Colonic mucosa (tissue), 4 donors: ENCODE results near the gene FBXL7. TPM values are rescaled to one million over a fixed set of nuclear protein-coding genes. Genes with fewer than 3 reads are reported as not detected.

Source experiments
- DNase-seq: peaks from one replicate; pipeline ENCODE4 v3.0.0-alpha.2; 2020
- H3K27ac ChIP-seq: fragments of 200-600 bp; one replicate; pipeline ENCODE4 v1.8.0; 2021
- H3K27me3 ChIP-seq: fragments of 200-600 bp; one replicate; pipeline ENCODE4 v1.8.0; 2021
- H3K36me3 ChIP-seq: fragments of 200-600 bp; one replicate; pipeline ENCODE4 v1.8.0; 2021
- H3K4me1 ChIP-seq: fragments of 200-600 bp; one replicate; pipeline ENCODE4 v1.8.0; 2021; ENCODE audit warnings: mild to moderate bottlenecking
- H3K4me3 ChIP-seq: fragments of 200-600 bp; one replicate; pipeline ENCODE4 v1.8.0; 2021
- H3K9ac ChIP-seq, 2 donors: one replicate each; pipeline ENCODE4 v1.7.0; 2013; ENCODE audit warnings: control low read depth in 2 of 2, low read depth in 2 of 2, low read length in 2 of 2
- H3K9me3 ChIP-seq: fragments of 200-600 bp; one replicate; pipeline ENCODE4 v1.8.0; 2021
- intact Hi-C: fragments of 100-400 bp; cut with DNase I; formaldehyde crosslinking; loops from one replicate; pipeline ENCODE4 v1.14.1; 2022
- total RNA-seq, 2 donors: library from RNA; stranded (reverse); fragmentation: NEBNext Ultra II Directional in 1 of 2; extraction: Animal tissue kit (Norgen Biotek cat#: 25700) in 1 of 2; gene quantifications; one replicate each; pipeline ENCODE4 v1.2.1, GENCODE V29; 2021
- TF ChIP-seq, protein P1 (sequence below): fragments of 200-600 bp; IDR thresholded peaks from one replicate; pipeline ENCODE4 v1.8.0; 2022; ENCODE audit warnings: antibody characterized with exemption, mild to moderate bottlenecking
- donor health status: healthy.
- donor health status: DM: no; HTN: no; CAD: no.
- donor health status: DM: no; HTN: no; CAD: no.

The FBXL7 gene
- total RNA-seq, 2 donors from 2014 or later, result 1.6 to 3.0 TPM

DNA sequence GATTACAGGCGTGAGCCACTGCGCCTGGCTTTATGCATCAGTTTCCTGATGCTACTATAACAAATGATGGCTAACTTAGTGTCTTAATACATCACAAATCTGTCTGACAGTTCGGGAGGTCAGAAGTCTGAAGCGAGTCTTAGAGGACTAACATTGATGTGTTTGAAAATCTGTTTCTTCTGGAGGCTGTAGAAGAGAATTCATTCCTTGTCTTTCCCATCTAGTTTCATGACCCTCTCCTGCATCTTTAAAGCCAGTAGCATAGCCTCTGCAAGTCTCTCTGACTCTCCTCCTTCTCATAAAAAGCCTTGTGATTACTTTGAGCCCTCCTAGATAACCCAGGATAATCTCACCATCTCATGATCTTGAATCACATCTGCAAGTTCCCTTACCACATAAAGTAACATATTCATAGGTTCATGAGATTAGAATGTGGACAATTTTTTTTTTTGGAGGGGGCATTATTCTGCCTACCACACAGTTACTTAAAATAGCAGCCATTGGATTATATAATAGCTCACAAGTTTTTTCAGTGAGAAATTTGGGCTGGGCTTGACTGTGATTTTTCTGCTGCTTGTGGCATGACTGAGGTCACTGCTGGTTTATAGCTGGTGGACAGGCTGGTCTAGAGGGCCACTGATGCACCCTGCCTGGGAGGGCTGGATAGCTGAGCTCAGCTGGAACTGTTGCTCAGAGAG lies 134.8 kb downstream of the FBXL7 start:
- Histone ChIP-seq H3K27me3 (no peaks in the 10 kb centered on the region), H3K36me3 (no peaks in the 10 kb centered on the region), H3K4me1 (no peaks in the 10 kb centered on the region), H3K9me3 (no peaks in the 10 kb centered on the region), H3K9ac (no peak overlapping the region), H3K27ac (no peak overlapping the region), H3K4me3 (no peak overlapping the region)
- TF ChIP-seq, protein P1, sequence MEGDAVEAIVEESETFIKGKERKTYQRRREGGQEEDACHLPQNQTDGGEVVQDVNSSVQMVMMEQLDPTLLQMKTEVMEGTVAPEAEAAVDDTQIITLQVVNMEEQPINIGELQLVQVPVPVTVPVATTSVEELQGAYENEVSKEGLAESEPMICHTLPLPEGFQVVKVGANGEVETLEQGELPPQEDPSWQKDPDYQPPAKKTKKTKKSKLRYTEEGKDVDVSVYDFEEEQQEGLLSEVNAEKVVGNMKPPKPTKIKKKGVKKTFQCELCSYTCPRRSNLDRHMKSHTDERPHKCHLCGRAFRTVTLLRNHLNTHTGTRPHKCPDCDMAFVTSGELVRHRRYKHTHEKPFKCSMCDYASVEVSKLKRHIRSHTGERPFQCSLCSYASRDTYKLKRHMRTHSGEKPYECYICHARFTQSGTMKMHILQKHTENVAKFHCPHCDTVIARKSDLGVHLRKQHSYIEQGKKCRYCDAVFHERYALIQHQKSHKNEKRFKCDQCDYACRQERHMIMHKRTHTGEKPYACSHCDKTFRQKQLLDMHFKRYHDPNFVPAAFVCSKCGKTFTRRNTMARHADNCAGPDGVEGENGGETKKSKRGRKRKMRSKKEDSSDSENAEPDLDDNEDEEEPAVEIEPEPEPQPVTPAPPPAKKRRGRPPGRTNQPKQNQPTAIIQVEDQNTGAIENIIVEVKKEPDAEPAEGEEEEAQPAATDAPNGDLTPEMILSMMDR, result no peak
- DNase-seq, result no peak
- intact Hi-C loops, result no loop called here

DNA sequence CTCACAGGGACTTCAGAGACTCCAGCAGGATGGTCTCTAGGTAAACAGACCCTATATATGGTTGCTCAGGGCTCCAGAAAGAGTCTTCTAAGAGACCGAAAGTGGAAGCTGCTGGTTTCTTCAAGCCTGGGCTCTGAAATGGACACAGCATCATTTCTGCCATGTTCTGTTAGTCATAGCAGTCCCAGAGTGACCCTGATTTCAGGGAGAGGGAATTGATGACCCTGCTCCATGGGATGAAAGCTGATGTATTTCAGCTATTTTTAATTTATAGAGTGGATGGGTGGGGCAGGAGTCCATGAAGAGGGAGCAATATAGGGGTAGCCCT lies 135.3 kb downstream of the FBXL7 start:
- intact Hi-C loops, result no loop called here
- H3K27ac ChIP-seq, result no peak overlapping the region

DNA sequence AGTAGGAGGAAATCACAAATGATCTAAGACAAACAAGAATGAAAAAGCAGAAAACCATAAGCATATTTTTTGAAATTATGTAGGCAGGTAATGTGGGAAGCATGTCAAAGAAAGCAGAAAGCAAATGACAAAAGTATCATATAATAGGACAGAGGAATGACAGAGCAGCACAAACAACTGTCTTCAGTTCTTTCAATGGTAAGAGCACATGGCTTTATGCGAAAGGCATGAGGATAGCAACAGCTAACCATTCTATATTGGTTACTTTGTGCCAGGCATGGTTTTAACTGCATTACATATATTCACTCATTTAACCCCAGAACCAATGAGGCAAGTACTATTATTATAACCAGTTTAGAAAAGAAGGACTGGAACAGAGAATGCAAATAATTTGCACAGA lies 137.4 kb downstream of the FBXL7 start:
- TF ChIP-seq, protein P1, result no peak
- no peak for DNase-seq
- Histone ChIP-seq H3K4me1 (no peaks in the 10 kb centered on the region), H3K4me3 (no peak overlapping the region), H3K27ac (no peak overlapping the region), H3K27me3 (no peaks in the 10 kb centered on the region), H3K9me3 (no peaks in the 10 kb centered on the region), H3K36me3 (no peaks in the 10 kb centered on the region), H3K9ac (no peak overlapping the region)
- intact Hi-C loops, result no loop called here

More for the DNA sequence above, 135.3 kb downstream of the FBXL7 start:
- no peaks in the 10 kb centered on the region for H3K27me3 ChIP-seq
- H3K9ac ChIP-seq, result no peak overlapping the region
- TF ChIP-seq, protein P1, result no peak
- no peak overlapping the region for H3K4me3 ChIP-seq
- no peak for DNase-seq
- no peaks in the 10 kb centered on the region for H3K4me1 ChIP-seq
- H3K9me3 ChIP-seq, result no peaks in the 10 kb centered on the region
- no peaks in the 10 kb centered on the region for H3K36me3 ChIP-seq

DNA sequence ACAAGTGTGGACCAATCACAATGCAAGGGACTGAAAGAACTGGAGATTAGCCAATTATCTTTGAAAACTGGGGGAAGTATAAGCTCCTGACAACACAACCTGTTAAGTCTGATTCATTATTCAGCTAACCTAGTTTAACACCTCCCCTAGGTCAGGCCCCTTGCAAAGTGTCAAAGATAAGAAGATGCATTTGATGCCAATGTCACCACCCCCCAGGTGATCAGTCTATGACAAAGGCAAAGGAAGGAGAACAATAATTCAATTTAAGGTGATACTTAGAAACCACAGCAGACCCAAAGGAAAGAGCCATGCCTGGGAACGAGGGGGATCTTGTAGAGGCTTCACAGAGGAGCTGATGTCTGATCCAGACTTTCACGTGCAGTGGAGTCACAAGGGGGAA lies 137.9 kb downstream of the FBXL7 start:
- TF ChIP-seq, protein P1, result no peak
- Histone ChIP-seq H3K36me3 (no peaks in the 10 kb centered on the region), H3K27me3 (no peaks in the 10 kb centered on the region), H3K9ac (no peak overlapping the region), H3K27ac (no peak overlapping the region), H3K4me3 (no peak overlapping the region), H3K9me3 (no peaks in the 10 kb centered on the region), H3K4me1 (no peaks in the 10 kb centered on the region)
- intact Hi-C loops, result no loop called here
- no peak for DNase-seq

DNA sequence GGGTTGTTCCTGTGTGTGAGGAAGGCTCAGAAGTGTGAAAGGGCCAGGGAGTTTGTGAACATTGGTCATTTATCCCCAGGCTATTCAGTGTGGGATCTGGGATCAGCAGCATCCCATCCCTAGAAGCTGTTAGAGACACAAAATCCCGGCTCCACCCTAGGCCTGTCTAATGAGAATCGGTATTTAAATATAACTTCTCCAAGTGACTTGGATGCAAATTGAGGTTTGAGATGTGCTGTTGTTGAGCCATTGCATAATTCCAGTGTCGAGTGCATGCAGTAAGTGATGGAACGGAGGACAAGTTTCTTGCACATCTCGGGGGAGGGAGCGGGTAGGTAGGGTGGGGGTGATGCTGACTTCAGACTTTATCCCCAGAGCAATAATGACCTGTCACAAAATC lies 138.3 kb downstream of the FBXL7 start:
- H3K4me3 ChIP-seq, result no peak overlapping the region
- H3K27me3 ChIP-seq, result no peaks in the 10 kb centered on the region
- intact Hi-C loops, result no loop called here
- H3K9me3 ChIP-seq, result no peaks in the 10 kb centered on the region
- no peaks in the 10 kb centered on the region for H3K4me1 ChIP-seq
- no peak for DNase-seq
- TF ChIP-seq, protein P1, result no peak
- no peaks in the 10 kb centered on the region for H3K36me3 ChIP-seq
- no peak overlapping the region for H3K9ac ChIP-seq
- no peak overlapping the region for H3K27ac ChIP-seq
